H1 (cell line): ENCODE results near the gene INF2. TPM values are rescaled to one million over a fixed set of nuclear protein-coding genes. Genes with fewer than 3 reads are reported as not detected.

ENCODE experiments used
- CTCF ChIA-PET: fragments of 300-600 bp; sonication (Branson Sonifier 250); formaldehyde crosslinking; loops from one replicate; lab custom pipeline; 2021; ENCODE audit not compliant: partially characterized antibody; lab: Charles Lee
- POLR2A ChIA-PET: fragments of 300-600 bp; sonication (Branson Sonifier 250); formaldehyde crosslinking; loops from one replicate; lab custom pipeline; 2021; ENCODE audit warnings: inconsistent platforms; ENCODE audit not compliant: partially characterized antibody; lab: Charles Lee
- DNase-seq, 2 experiments: peaks; one replicate each; pipeline versions ENCODE4 v3.0.0 to v3.0.0-alpha.2; 2010 to 2022; ENCODE audit warnings: low spot score in 2 of 2, low read depth in 1 of 2, mixed read lengths in 1 of 2
- FAIRE-seq: peaks from 2 replicates; lab custom pipeline; 2011; peaks lifted over from hg19 to GRCh38; lab: Jason Lieb, UNC
- H2AFZ ChIP-seq: 2 replicates; pipeline ENCODE4 v1.8.1; 2012; ENCODE audit warnings: low read length, inconsistent platforms
- H2AK5ac ChIP-seq: 2 replicates; pipeline ENCODE4 v1.6.1; 2013; ENCODE audit warnings: low read depth, low read length
- H2BK120ac ChIP-seq: replicated peaks from 2 replicates; pipeline ENCODE3; 2013; ENCODE audit warnings: low read depth, low read length, inconsistent platforms
- H2BK12ac ChIP-seq: 2 replicates; pipeline ENCODE4 v1.6.1; 2013; ENCODE audit warnings: low read depth, low read length
- H2BK15ac ChIP-seq: 2 replicates; pipeline ENCODE4 v1.6.1; 2013; ENCODE audit warnings: low read length
- H2BK20ac ChIP-seq: 2 replicates; pipeline ENCODE4 v1.6.1; 2013; ENCODE audit warnings: low read length
- H2BK5ac ChIP-seq: 2 replicates; pipeline ENCODE4 v1.6.1; 2013; ENCODE audit warnings: low read depth, low read length
- H3K14ac ChIP-seq: 2 replicates; pipeline ENCODE4 v1.6.1; 2013; ENCODE audit warnings: inconsistent platforms; ENCODE audit not compliant: insufficient read length
- H3K18ac ChIP-seq: 2 replicates; pipeline ENCODE4 v1.6.1; 2013; ENCODE audit warnings: low read length; ENCODE audit errors: extremely low read depth
- H3K23ac ChIP-seq: 2 replicates; pipeline ENCODE4 v1.6.1; 2013; ENCODE audit warnings: inconsistent platforms; ENCODE audit not compliant: insufficient read length
- H3K23me2 ChIP-seq: 2 replicates; pipeline ENCODE4 v1.6.1; 2013; ENCODE audit warnings: low read depth, low read length
- H3K27ac ChIP-seq: 2 replicates; pipeline ENCODE4 v1.6.1; 2011; ENCODE audit warnings: low read depth, low read length, inconsistent platforms
- H3K27me3 ChIP-seq, 4 experiments: replicated peaks in 1 of 4; 1 replicate in 1 of 4; 2 replicates in 3 of 4; pipeline versions ENCODE4 v1.6.1 to v1.8.1; 2011 to 2013; ENCODE audit warnings: low read length in 3 of 4, mild to moderate bottlenecking in 3 of 4, inconsistent platforms in 2 of 4, mixed read lengths in 2 of 4, moderate library complexity in 1 of 4; ENCODE audit not compliant: control insufficient read depth in 3 of 4, insufficient read depth in 3 of 4; ENCODE audit errors: extremely low read depth in 1 of 4
- H3K36me3 ChIP-seq, 4 experiments: 2 replicates each; pipeline versions ENCODE4 v1.6.1 to v1.8.1; 2011 to 2013; ENCODE audit warnings: mild to moderate bottlenecking in 4 of 4, low read length in 3 of 4, moderate library complexity in 2 of 4, control low read depth in 1 of 4, inconsistent platforms in 1 of 4; ENCODE audit not compliant: insufficient read depth in 4 of 4, control insufficient read depth in 2 of 4
- H3K4ac ChIP-seq: replicated peaks from 2 replicates; pipeline ENCODE3; 2013; ENCODE audit warnings: low read length, low read depth, mixed read lengths, inconsistent platforms; ENCODE audit not compliant: insufficient read length
- H3K4me1 ChIP-seq, 4 experiments: replicated peaks in 1 of 4; 1 replicate in 1 of 4; 2 replicates in 3 of 4; pipeline versions ENCODE4 v1.6.1 to v1.8.1; 2011 to 2013; ENCODE audit warnings: low read length in 3 of 4, inconsistent platforms in 2 of 4, mixed read lengths in 1 of 4; ENCODE audit not compliant: insufficient read depth in 4 of 4, control insufficient read depth in 3 of 4
- H3K4me2 ChIP-seq, 2 experiments: 2 replicates each; pipeline versions ENCODE4 v1.6.1 to v1.8.1; 2011 to 2013; ENCODE audit warnings: low read depth in 2 of 2, low read length in 2 of 2, control low read depth in 1 of 2, inconsistent platforms in 1 of 2, mild to moderate bottlenecking in 1 of 2; ENCODE audit not compliant: insufficient read depth in 1 of 2
- H3K4me3 ChIP-seq, 4 experiments: fragments of 200-600, 300-600 bp in 1 of 4; sonication (generic), shearing (Covaris generic), sonication (Bioruptor Twin) in 1 of 4; 2 replicates each; pipeline versions ENCODE4 v1.5.1 to v1.8.1; 2011 to 2016; ENCODE audit warnings: low read length in 4 of 4, low read depth in 3 of 4, control low read depth in 2 of 4, inconsistent platforms in 2 of 4, mild to moderate bottlenecking in 2 of 4, mixed read lengths in 1 of 4, moderate library complexity in 1 of 4; ENCODE audit not compliant: insufficient read depth in 2 of 4; ENCODE audit errors: extremely low read depth in 1 of 4
- H3K56ac ChIP-seq: replicated peaks from 2 replicates; pipeline ENCODE3; 2013; ENCODE audit warnings: low read depth, mild to moderate bottlenecking, mixed read lengths, low read length, inconsistent platforms; ENCODE audit not compliant: insufficient read length
- H3K79me1 ChIP-seq: 2 replicates; pipeline ENCODE4 v1.6.1; 2013; ENCODE audit warnings: low read depth, low read length, control low read depth
- H3K79me2 ChIP-seq, 2 experiments: 2 replicates each; pipeline versions ENCODE4 v1.6.1 to v1.8.1; 2012 to 2013; ENCODE audit warnings: low read length in 2 of 2, mild to moderate bottlenecking in 2 of 2, inconsistent platforms in 1 of 2; ENCODE audit not compliant: insufficient read depth in 2 of 2, control insufficient read depth in 1 of 2
- H3K9ac ChIP-seq, 4 experiments: replicated peaks in 1 of 4; 1 replicate in 1 of 4; 2 replicates in 3 of 4; pipeline versions ENCODE4 v1.6.1 to v1.8.1; 2011 to 2013; ENCODE audit warnings: low read depth in 3 of 4, low read length in 3 of 4, control low read depth in 2 of 4, mild to moderate bottlenecking in 2 of 4, moderate library complexity in 2 of 4, inconsistent platforms in 1 of 4; ENCODE audit errors: extremely low read depth in 1 of 4
- H3K9me3 ChIP-seq, 2 experiments: 2 replicates each; pipeline versions ENCODE4 v1.6.1 to v1.8.1; 2012 to 2013; ENCODE audit warnings: mild to moderate bottlenecking in 2 of 2, moderate library complexity in 2 of 2, control low read depth in 1 of 2, inconsistent platforms in 1 of 2, low read depth in 1 of 2, low read length in 1 of 2, mixed read lengths in 1 of 2; ENCODE audit not compliant: insufficient read depth in 2 of 2
- H4K20me1 ChIP-seq, 2 experiments: replicated peaks in 1 of 2; 2 replicates each; pipeline versions ENCODE3 to v1.8.1; 2011 to 2013; ENCODE audit warnings: inconsistent platforms in 2 of 2, low read length in 2 of 2, mild to moderate bottlenecking in 1 of 2; ENCODE audit not compliant: insufficient read depth in 2 of 2, control insufficient read depth in 1 of 2
- H4K5ac ChIP-seq: 2 replicates; pipeline ENCODE4 v1.6.1; 2013; ENCODE audit warnings: low read length, low read depth, mixed read lengths, inconsistent platforms; ENCODE audit not compliant: insufficient read length
- H4K8ac ChIP-seq: 2 replicates; pipeline ENCODE4 v1.8.0; 2013; ENCODE audit warnings: mild to moderate bottlenecking, moderate library complexity, low read length, inconsistent platforms; ENCODE audit not compliant: insufficient read depth; ENCODE audit errors: extremely low read depth
- H4K91ac ChIP-seq: replicated peaks from 2 replicates; pipeline ENCODE3; 2013; ENCODE audit warnings: low read length, mixed read lengths, inconsistent platforms; ENCODE audit not compliant: insufficient read length
- CREB1 ChIP-seq: IDR thresholded peaks from 2 replicates; pipeline ENCODE4 v1.6.1; 2012; ENCODE audit warnings: inconsistent platforms
- CTCF ChIP-seq, 3 experiments: IDR thresholded peaks; 1 replicate in 2 of 3; 2 replicates in 1 of 3; pipeline versions ENCODE4 v1.5.1 to v1.6.1; 2011; ENCODE audit warnings: low read length in 3 of 3, mild to moderate bottlenecking in 3 of 3, inconsistent platforms in 2 of 3, low read depth in 1 of 3, moderate library complexity in 1 of 3; ENCODE audit not compliant: insufficient read depth in 1 of 3; ENCODE audit errors: control extremely low read depth in 1 of 3
- NANOG ChIP-seq: IDR thresholded peaks from 2 replicates; pipeline ENCODE4 v1.6.1; 2011; ENCODE audit warnings: low read length, low read depth, mild to moderate bottlenecking, inconsistent platforms; ENCODE audit not compliant: insufficient read depth, poor library complexity, severe bottlenecking
- PHF8 ChIP-seq: fragments of 200-600 bp; sonication (generic); conservative IDR thresholded peaks from 2 replicates; pipeline ENCODE4 v1.7.1; 2012; ENCODE audit warnings: low read depth, mild to moderate bottlenecking, inconsistent platforms, low read length, moderate library complexity
- POU5F1 ChIP-seq: IDR thresholded peaks from 2 replicates; pipeline ENCODE4 v1.6.1; 2011; ENCODE audit warnings: low read depth, mild to moderate bottlenecking, low read length, moderate library complexity
- RNF2 ChIP-seq: fragments of 200-900, 300-1000 bp; sonication (generic); IDR thresholded peaks from 2 replicates; pipeline ENCODE4 v1.7.1; 2016; ENCODE audit warnings: borderline replicate concordance, low read depth, mild to moderate bottlenecking, antibody characterized with exemption, low read length; ENCODE audit not compliant: poor library complexity, severe bottlenecking; ENCODE audit errors: missing control alignments
- SIRT6 ChIP-seq: IDR thresholded peaks from one replicate; pipeline ENCODE4 v1.7.1; 2012; ENCODE audit warnings: low read length, inconsistent platforms
- SIX5 ChIP-seq: IDR thresholded peaks from 2 replicates; pipeline ENCODE4 v1.6.1; 2011; ENCODE audit warnings: mild to moderate bottlenecking, low read depth, low read length
- SUZ12 ChIP-seq: fragments of 200-600 bp; sonication (generic); IDR thresholded peaks from 2 replicates; pipeline ENCODE4 v1.6.1; 2012; ENCODE audit warnings: mild to moderate bottlenecking, inconsistent platforms, low read length, moderate library complexity, mixed read lengths
- WGBS, 2 experiments: shearing (Covaris generic) in 1 of 2; methylation state at CpG; one replicate each; pipeline versions ENCODE4 v1.1.6 to v1.1.7; 2013 to 2015; ENCODE audit warnings: low lambda C conversion rate in 2 of 2, mixed read lengths in 2 of 2, inconsistent platforms in 1 of 2, low coverage in 1 of 2, missing lambda C conversion rate in 1 of 2; ENCODE audit not compliant: insufficient replicate concordance in 2 of 2, insufficient coverage in 1 of 2, insufficient read length in 1 of 2; ENCODE audit errors: extremely low coverage in 1 of 2, missing lambda C conversion rate in 1 of 2; 5-methylcytosine and 5-hydroxymethylcytosine counted together
- polyA plus RNA-seq, 7 experiments: library from polyadenylated mRNA; depleted of rRNA in 3 of 7; stranded (reverse) in 5 of 7; unstranded in 2 of 7; fragments of >200 nt in 5 of 7; fragments of 200-250 nt in 2 of 7; gene quantifications; 1 replicate in 5 of 7; 2 replicates in 1 of 7; 4 replicates in 1 of 7; pipeline versions ENCODE4 v1.2.1 to v1.2.3, GENCODE V29; 2011 to 2013; ENCODE audit warnings: missing spikeins in 2 of 7, mixed read lengths in 2 of 7
- total RNA-seq: library from RNA; stranded (reverse); fragmentation: NEBNext Ultra II Directional; extraction: Animal tissue kit (Norgen Biotek cat#: 25700); gene quantifications from 2 replicates; pipeline ENCODE4 v1.2.1, GENCODE V29; 2021

INF2 gene
- total and polyA plus RNA-seq, 2 of the 8 experiments (the other 6 are each of a cell fraction or from before 2014, with no cell fraction given) = 29.1 to 59.5 TPM

GRCh38 chr14:104659764-104660523, 29.5 kb upstream of the INF2 start:
- Histone ChIP-seq H3K14ac (no peak overlapping the region), H3K79me2 (no peaks in the 10 kb centered on the region), H2AFZ (no peak overlapping the region), H4K8ac (peak overlapping the region; percentile 46; the same call in 1 of the 2 replicates), H3K9ac (no peak overlapping the region), H4K5ac (no peak overlapping the region), H3K18ac (no peak overlapping the region), H3K27ac (no peak overlapping the region), H4K91ac (peak overlapping the region; percentile 40), H3K79me1 (no peaks in the 10 kb centered on the region; the same call in 1 of the 2 replicates), H3K4me3 (no peak overlapping the region), H3K4ac (no peak overlapping the region), H3K36me3 (no peaks in the 10 kb centered on the region), H3K27me3 (0 out of 7 replicates have a peak, but pooled peaks cover 0 to 6% (median under 1%) of the 10 kb centered on the region in 4 experiments), H3K23me2 (peaks cover 2% of the 10 kb centered on the region; the same call in 1 of the 2 replicates), H3K23ac (no peak overlapping the region), H3K56ac (no peak overlapping the region), H3K4me2 (no peak overlapping the region), H2BK20ac (no peak overlapping the region), H2BK5ac (no peak overlapping the region), H2BK12ac (no peak overlapping the region), H3K9me3 (peaks cover 0 to 4% of the 10 kb centered on the region in 2 experiments; a peak in 1 of 4 replicates), H4K20me1 (peaks cover 0 to 3% of the 10 kb centered on the region in 2 experiments), H2BK120ac (no peak overlapping the region), H3K4me1 (peaks cover 0 to 8% (median 3%) of the 10 kb centered on the region in 4 experiments; a peak in 5 of 7 replicates), H2BK15ac (no peak overlapping the region), H2AK5ac (no peak overlapping the region)
- CTCF ChIA-PET = interaction anchor here (0.8 to 1.8 kb wide), 6 partner anchors 8 to 65 kb away, joined by 3 to 6 read pairs (median 4); no protein-coding TSS in a partner anchor
- POLR2A ChIA-PET = interaction anchor here (0.7 kb wide), 1 partner anchor 21 kb away, joined by 3 read pairs; no protein-coding TSS in a partner anchor
- FAIRE-seq (no peak), DNase-seq (no peak)
- WGBS, 2 experiments = 88% methylated on average over 35 of the region's 43 CpGs; no CpG with 5 or more reads in 1 of the 2 experiments
- TF ChIP-seq NANOG (no peak), CREB1 (no peak), SUZ12 (no peak), CTCF (IDR thresholded peaks at IDR 0.05; ENCODE audit: control extremely low read depth in 1 of 3, insufficient read depth in 1 of 3, low read depth in 1 of 3, low read length in 3 of 3) (no peak), SIRT6 (no peak), PHF8 (no peak), RNF2 (no peak), SIX5 (no peak), POU5F1 (no peak)
